H1 (cell line): ENCODE results near the gene MACF1. TPM values are rescaled to one million over a fixed set of nuclear protein-coding genes. Genes with fewer than 3 reads are reported as not detected.

Experiments used
- CTCF ChIA-PET: fragments of 300-600 bp; sonication (Branson Sonifier 250); formaldehyde crosslinking; loops from one replicate; lab custom pipeline; 2021; ENCODE audit not compliant: partially characterized antibody; lab: Charles Lee
- POLR2A ChIA-PET: fragments of 300-600 bp; sonication (Branson Sonifier 250); formaldehyde crosslinking; loops from one replicate; lab custom pipeline; 2021; ENCODE audit warnings: inconsistent platforms; ENCODE audit not compliant: partially characterized antibody; lab: Charles Lee
- DNase-seq, 2 experiments: peaks; one replicate each; pipeline versions ENCODE4 v3.0.0 to v3.0.0-alpha.2; 2010 to 2022; ENCODE audit warnings: low spot score in 2 of 2, low read depth in 1 of 2, mixed read lengths in 1 of 2
- FAIRE-seq: peaks from 2 replicates; lab custom pipeline; 2011; peaks lifted over from hg19 to GRCh38; lab: Jason Lieb, UNC
- H2AFZ ChIP-seq: 2 replicates; pipeline ENCODE4 v1.8.1; 2012; ENCODE audit warnings: low read length, inconsistent platforms
- H2AK5ac ChIP-seq: 2 replicates; pipeline ENCODE4 v1.6.1; 2013; ENCODE audit warnings: low read depth, low read length
- H2BK120ac ChIP-seq: replicated peaks from 2 replicates; pipeline ENCODE3; 2013; ENCODE audit warnings: low read depth, low read length, inconsistent platforms
- H2BK12ac ChIP-seq: 2 replicates; pipeline ENCODE4 v1.6.1; 2013; ENCODE audit warnings: low read depth, low read length
- H2BK15ac ChIP-seq: 2 replicates; pipeline ENCODE4 v1.6.1; 2013; ENCODE audit warnings: low read length
- H2BK20ac ChIP-seq: 2 replicates; pipeline ENCODE4 v1.6.1; 2013; ENCODE audit warnings: low read length
- H2BK5ac ChIP-seq: 2 replicates; pipeline ENCODE4 v1.6.1; 2013; ENCODE audit warnings: low read depth, low read length
- H3K14ac ChIP-seq: 2 replicates; pipeline ENCODE4 v1.6.1; 2013; ENCODE audit warnings: inconsistent platforms; ENCODE audit not compliant: insufficient read length
- H3K18ac ChIP-seq: 2 replicates; pipeline ENCODE4 v1.6.1; 2013; ENCODE audit warnings: low read length; ENCODE audit errors: extremely low read depth
- H3K23ac ChIP-seq: 2 replicates; pipeline ENCODE4 v1.6.1; 2013; ENCODE audit warnings: inconsistent platforms; ENCODE audit not compliant: insufficient read length
- H3K23me2 ChIP-seq: 2 replicates; pipeline ENCODE4 v1.6.1; 2013; ENCODE audit warnings: low read depth, low read length
- H3K27ac ChIP-seq: 2 replicates; pipeline ENCODE4 v1.6.1; 2011; ENCODE audit warnings: low read depth, low read length, inconsistent platforms
- H3K27me3 ChIP-seq, 4 experiments: replicated peaks in 1 of 4; 1 replicate in 1 of 4; 2 replicates in 3 of 4; pipeline versions ENCODE4 v1.6.1 to v1.8.1; 2011 to 2013; ENCODE audit warnings: low read length in 3 of 4, mild to moderate bottlenecking in 3 of 4, inconsistent platforms in 2 of 4, mixed read lengths in 2 of 4, moderate library complexity in 1 of 4; ENCODE audit not compliant: control insufficient read depth in 3 of 4, insufficient read depth in 3 of 4; ENCODE audit errors: extremely low read depth in 1 of 4
- H3K36me3 ChIP-seq, 4 experiments: 2 replicates each; pipeline versions ENCODE4 v1.6.1 to v1.8.1; 2011 to 2013; ENCODE audit warnings: mild to moderate bottlenecking in 4 of 4, low read length in 3 of 4, moderate library complexity in 2 of 4, control low read depth in 1 of 4, inconsistent platforms in 1 of 4; ENCODE audit not compliant: insufficient read depth in 4 of 4, control insufficient read depth in 2 of 4
- H3K4ac ChIP-seq: replicated peaks from 2 replicates; pipeline ENCODE3; 2013; ENCODE audit warnings: low read length, low read depth, mixed read lengths, inconsistent platforms; ENCODE audit not compliant: insufficient read length
- H3K4me1 ChIP-seq, 4 experiments: replicated peaks in 1 of 4; 1 replicate in 1 of 4; 2 replicates in 3 of 4; pipeline versions ENCODE4 v1.6.1 to v1.8.1; 2011 to 2013; ENCODE audit warnings: low read length in 3 of 4, inconsistent platforms in 2 of 4, mixed read lengths in 1 of 4; ENCODE audit not compliant: insufficient read depth in 4 of 4, control insufficient read depth in 3 of 4
- H3K4me2 ChIP-seq, 2 experiments: 2 replicates each; pipeline versions ENCODE4 v1.6.1 to v1.8.1; 2011 to 2013; ENCODE audit warnings: low read depth in 2 of 2, low read length in 2 of 2, control low read depth in 1 of 2, inconsistent platforms in 1 of 2, mild to moderate bottlenecking in 1 of 2; ENCODE audit not compliant: insufficient read depth in 1 of 2
- H3K4me3 ChIP-seq, 4 experiments: fragments of 200-600, 300-600 bp in 1 of 4; sonication (generic), shearing (Covaris generic), sonication (Bioruptor Twin) in 1 of 4; 2 replicates each; pipeline versions ENCODE4 v1.5.1 to v1.8.1; 2011 to 2016; ENCODE audit warnings: low read length in 4 of 4, low read depth in 3 of 4, control low read depth in 2 of 4, inconsistent platforms in 2 of 4, mild to moderate bottlenecking in 2 of 4, mixed read lengths in 1 of 4, moderate library complexity in 1 of 4; ENCODE audit not compliant: insufficient read depth in 2 of 4; ENCODE audit errors: extremely low read depth in 1 of 4
- H3K56ac ChIP-seq: replicated peaks from 2 replicates; pipeline ENCODE3; 2013; ENCODE audit warnings: low read depth, mild to moderate bottlenecking, mixed read lengths, low read length, inconsistent platforms; ENCODE audit not compliant: insufficient read length
- H3K79me1 ChIP-seq: 2 replicates; pipeline ENCODE4 v1.6.1; 2013; ENCODE audit warnings: low read depth, low read length, control low read depth
- H3K79me2 ChIP-seq, 2 experiments: 2 replicates each; pipeline versions ENCODE4 v1.6.1 to v1.8.1; 2012 to 2013; ENCODE audit warnings: low read length in 2 of 2, mild to moderate bottlenecking in 2 of 2, inconsistent platforms in 1 of 2; ENCODE audit not compliant: insufficient read depth in 2 of 2, control insufficient read depth in 1 of 2
- H3K9ac ChIP-seq, 4 experiments: replicated peaks in 1 of 4; 1 replicate in 1 of 4; 2 replicates in 3 of 4; pipeline versions ENCODE4 v1.6.1 to v1.8.1; 2011 to 2013; ENCODE audit warnings: low read depth in 3 of 4, low read length in 3 of 4, control low read depth in 2 of 4, mild to moderate bottlenecking in 2 of 4, moderate library complexity in 2 of 4, inconsistent platforms in 1 of 4; ENCODE audit errors: extremely low read depth in 1 of 4
- H3K9me3 ChIP-seq, 2 experiments: 2 replicates each; pipeline versions ENCODE4 v1.6.1 to v1.8.1; 2012 to 2013; ENCODE audit warnings: mild to moderate bottlenecking in 2 of 2, moderate library complexity in 2 of 2, control low read depth in 1 of 2, inconsistent platforms in 1 of 2, low read depth in 1 of 2, low read length in 1 of 2, mixed read lengths in 1 of 2; ENCODE audit not compliant: insufficient read depth in 2 of 2
- H4K20me1 ChIP-seq, 2 experiments: replicated peaks in 1 of 2; 2 replicates each; pipeline versions ENCODE3 to v1.8.1; 2011 to 2013; ENCODE audit warnings: inconsistent platforms in 2 of 2, low read length in 2 of 2, mild to moderate bottlenecking in 1 of 2; ENCODE audit not compliant: insufficient read depth in 2 of 2, control insufficient read depth in 1 of 2
- H4K5ac ChIP-seq: 2 replicates; pipeline ENCODE4 v1.6.1; 2013; ENCODE audit warnings: low read length, low read depth, mixed read lengths, inconsistent platforms; ENCODE audit not compliant: insufficient read length
- H4K8ac ChIP-seq: 2 replicates; pipeline ENCODE4 v1.8.0; 2013; ENCODE audit warnings: mild to moderate bottlenecking, moderate library complexity, low read length, inconsistent platforms; ENCODE audit not compliant: insufficient read depth; ENCODE audit errors: extremely low read depth
- H4K91ac ChIP-seq: replicated peaks from 2 replicates; pipeline ENCODE3; 2013; ENCODE audit warnings: low read length, mixed read lengths, inconsistent platforms; ENCODE audit not compliant: insufficient read length
- ASH2L ChIP-seq: fragments of 200-600, 300-600 bp; sonication (generic); IDR thresholded peaks from one replicate; pipeline ENCODE4 v1.7.1; 2017; ENCODE audit warnings: low read length
- CBX5 ChIP-seq: fragments of 300-800, 300-1000 bp; sonication (generic); IDR thresholded peaks from 2 replicates; pipeline ENCODE4 v1.7.1; 2016; ENCODE audit warnings: antibody characterized with exemption, low read length, low read depth
- CHD2 ChIP-seq: IDR thresholded peaks from 2 replicates; pipeline ENCODE4 v1.6.1; 2012; ENCODE audit warnings: low read length, improper control_type of control experiment
- EZH2 ChIP-seq: fragments of 200-600 bp; sonication (generic); IDR thresholded peaks from 2 replicates; pipeline ENCODE4 v1.7.1; 2012; ENCODE audit warnings: low read depth, mild to moderate bottlenecking, moderate library complexity, low read length, inconsistent platforms; ENCODE audit not compliant: severe bottlenecking
- KDM1A ChIP-seq: fragments of 200-600, 300-600 bp; sonication (generic); IDR thresholded peaks from 2 replicates; pipeline ENCODE4 v1.7.1; 2016; ENCODE audit warnings: mild to moderate bottlenecking, low read length, borderline replicate concordance
- PHF8 ChIP-seq: fragments of 200-600 bp; sonication (generic); conservative IDR thresholded peaks from 2 replicates; pipeline ENCODE4 v1.7.1; 2012; ENCODE audit warnings: low read depth, mild to moderate bottlenecking, inconsistent platforms, low read length, moderate library complexity
- WGBS, 2 experiments: shearing (Covaris generic) in 1 of 2; methylation state at CpG; one replicate each; pipeline versions ENCODE4 v1.1.6 to v1.1.7; 2013 to 2015; ENCODE audit warnings: low lambda C conversion rate in 2 of 2, mixed read lengths in 2 of 2, inconsistent platforms in 1 of 2, low coverage in 1 of 2, missing lambda C conversion rate in 1 of 2; ENCODE audit not compliant: insufficient replicate concordance in 2 of 2, insufficient coverage in 1 of 2, insufficient read length in 1 of 2; ENCODE audit errors: extremely low coverage in 1 of 2, missing lambda C conversion rate in 1 of 2; 5-methylcytosine and 5-hydroxymethylcytosine counted together
- polyA plus RNA-seq, 7 experiments: library from polyadenylated mRNA; depleted of rRNA in 3 of 7; stranded (reverse) in 5 of 7; unstranded in 2 of 7; fragments of >200 nt in 5 of 7; fragments of 200-250 nt in 2 of 7; gene quantifications; 1 replicate in 5 of 7; 2 replicates in 1 of 7; 4 replicates in 1 of 7; pipeline versions ENCODE4 v1.2.1 to v1.2.3, GENCODE V29; 2011 to 2013; ENCODE audit warnings: missing spikeins in 2 of 7, mixed read lengths in 2 of 7
- total RNA-seq: library from RNA; stranded (reverse); fragmentation: NEBNext Ultra II Directional; extraction: Animal tissue kit (Norgen Biotek cat#: 25700); gene quantifications from 2 replicates; pipeline ENCODE4 v1.2.1, GENCODE V29; 2021

The MACF1 gene
- total and polyA plus RNA-seq, 2 of the 8 experiments (the other 6 are each of a cell fraction or from before 2014, with no cell fraction given): 59.8 to 285 TPM

DNA sequence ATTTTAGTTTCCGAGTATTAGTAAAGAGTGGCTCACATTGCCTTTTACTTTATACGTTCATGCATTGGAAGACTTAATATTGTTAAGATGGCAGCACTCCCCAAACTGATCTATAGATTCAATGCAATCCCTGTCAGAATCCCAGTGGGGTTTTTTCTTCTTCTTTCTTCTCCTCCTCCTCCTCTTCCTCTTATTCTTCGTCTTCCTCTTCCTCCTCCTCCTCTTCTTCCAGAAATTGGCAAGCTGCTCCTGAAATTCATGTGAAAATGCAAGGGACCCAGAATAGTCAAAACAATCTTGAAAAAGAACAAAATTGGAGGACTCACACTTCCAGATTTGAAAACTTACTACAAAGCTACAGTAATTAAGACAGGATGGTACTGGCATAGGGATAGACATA lies 23.2 kb upstream of the MACF1 start:
- H3K79me1 ChIP-seq: peaks cover 3% of the 10 kb centered on the region; the same call in 1 of the 2 replicates
- no peak overlapping the region for H3K9ac ChIP-seq
- no peak overlapping the region for H2AFZ ChIP-seq
- TF ChIP-seq ASH2L (no peak), PHF8 (no peak), KDM1A (no peak), CBX5 (no peak), CHD2 (no peak), EZH2 (no peak)
- H4K91ac ChIP-seq: no peak overlapping the region
- FAIRE-seq (no peak), DNase-seq (no peak)
- H4K20me1 ChIP-seq: peaks cover 0 to 6% of the 10 kb centered on the region in 2 experiments
- no peaks in the 10 kb centered on the region for H3K9me3 ChIP-seq
- no peak overlapping the region for H2BK20ac ChIP-seq
- no peaks in the 10 kb centered on the region; the same call in 1 of the 2 replicates for H3K23me2 ChIP-seq
- no peak overlapping the region for H3K4me3 ChIP-seq
- H3K4ac ChIP-seq: no peak overlapping the region
- no peak overlapping the region for H4K5ac ChIP-seq
- 59% methylated on average over 3 of the region's 3 CpGs; no CpG with 5 or more reads in 1 of the 2 experiments for WGBS, 2 experiments
- no peak overlapping the region for H3K27ac ChIP-seq
- H3K23ac ChIP-seq: no peak overlapping the region
- no peak overlapping the region for H2BK15ac ChIP-seq
- H2BK120ac ChIP-seq: no peak overlapping the region
- peaks cover 0 to 92% of the 10 kb centered on the region in 2 experiments; a peak in 3 of 4 replicates for H3K79me2 ChIP-seq
- H3K18ac ChIP-seq: no peak overlapping the region
- no peaks in the 10 kb centered on the region for H3K36me3 ChIP-seq
- peaks cover 2 to 19% (median 4%) of the 10 kb centered on the region in 4 experiments; a peak in 5 of 7 replicates for H3K4me1 ChIP-seq
- CTCF ChIA-PET: interaction anchor here (0.9 to 9.3 kb wide), 4 partner anchors 10 to 84 kb away, joined by 3 to 86 read pairs (median 4); no protein-coding TSS in a partner anchor
- no peak overlapping the region for H2BK5ac ChIP-seq
- H3K56ac ChIP-seq: no peak overlapping the region
- H2AK5ac ChIP-seq: no peak overlapping the region
- no peak overlapping the region for H3K14ac ChIP-seq
- H3K27me3 ChIP-seq: no peaks in the 10 kb centered on the region
- H4K8ac ChIP-seq: no peak overlapping the region
- POLR2A ChIA-PET: interaction anchor here (1.3 kb wide), 1 partner anchor 9 kb away, joined by 4 read pairs; no protein-coding TSS in a partner anchor
- H3K4me2 ChIP-seq: no peak overlapping the region
- no peak overlapping the region for H2BK12ac ChIP-seq
